Stomach (tissue), 9 donors: ENCODE measurements around the gene BAZ2A. TPM values are rescaled to one million over a fixed set of nuclear protein-coding genes. Genes with fewer than 3 reads are reported as not detected.

Experiments used
- DNase-seq, 2 donors: peaks; one replicate each; pipeline versions ENCODE4 v3.0.0 to v3.0.0-alpha.2; 2013 to 2019
- H3K27ac ChIP-seq, 5 donors: fragments of 200-600 bp in 4 of 5; sonication (generic) in 4 of 5; one replicate each; pipeline ENCODE4 v1.5.1; 2013 to 2019; ENCODE audit warnings: mild to moderate bottlenecking in 1 of 5, moderate library complexity in 1 of 5
- H3K27me3 ChIP-seq, 3 donors: fragments of 200-600 bp; sonication (generic); one replicate each; pipeline ENCODE4 v1.5.1; 2017 to 2019; ENCODE audit warnings: mixed run types in 1 of 3
- H3K36me3 ChIP-seq, 4 donors: fragments of 200-600 bp; sonication (generic); 1 replicate in 3 of 4; 2 replicates in 1 of 4; pipeline ENCODE4 v1.5.1; 2016 to 2019
- H3K4me1 ChIP-seq, 4 donors: fragments of 200-600 bp; sonication (generic); one replicate each; pipeline ENCODE4 v1.5.1; 2016 to 2019
- H3K4me3 ChIP-seq, 4 donors: fragments of 200-600 bp; sonication (generic) in 3 of 4; one replicate each; pipeline ENCODE4 v1.5.1; 2016 to 2019; ENCODE audit warnings: mild to moderate bottlenecking in 1 of 4
- H3K9me3 ChIP-seq, 4 donors: fragments of 200-600 bp; sonication (generic); one replicate each; pipeline ENCODE4 v1.5.1; 2016 to 2019
- EP300 ChIP-seq: sonication (generic); formaldehyde crosslinking; IDR thresholded peaks from one replicate; pipeline ENCODE4 v1.6.1; 2017; ENCODE audit warnings: antibody characterized with exemption
- POLR2A ChIP-seq, 4 donors: fragments of 450-650 bp; IDR thresholded peaks; one replicate each; pipeline ENCODE4 v1.6.1; 2016; ENCODE audit warnings: antibody characterized with exemption in 4 of 4, control low read depth in 2 of 4, mild to moderate bottlenecking in 1 of 4, moderate library complexity in 1 of 4
- POLR2AphosphoS5 ChIP-seq, 3 donors: sonication (generic); formaldehyde crosslinking; IDR thresholded peaks; one replicate each; pipeline ENCODE4 v1.6.1; 2016; ENCODE audit warnings: antibody characterized with exemption in 3 of 3
- WGBS, 5 donors: extraction: QIAGEN DNeasy Blood & Tissue Kit in 3 of 5; methylation state at CpG; one replicate each; pipeline versions ENCODE4 v1.1.5 to v1.1.7; 2013 to 2018; 5-methylcytosine and 5-hydroxymethylcytosine counted together
- intact Hi-C: fragments of 100-400 bp; cut with DNase I; formaldehyde crosslinking; loops from one replicate; pipeline ENCODE4 v1.15.1; 2023; ENCODE audit warnings: low total_unique reads
- polyA plus RNA-seq, 3 donors: library from polyadenylated mRNA; stranded (reverse); fragments of 200-250 nt; gene quantifications; one replicate each; pipeline ENCODE4 v1.2.3, GENCODE V29; 2013
- total RNA-seq, 5 donors: library from RNA; depleted of rRNA; stranded (reverse); fragments of >200 nt; gene quantifications; one replicate each; pipeline versions ENCODE4 v1.1.0 to v1.2.3, GENCODE V29; 2014 to 2016
- TF ChIP-seq, protein P1 (sequence below), 7 experiments: fragments of 450-650 bp in 4 of 7; fragments of 200-600 bp in 3 of 7; sonication (generic) in 3 of 7; IDR thresholded peaks; one replicate each; pipeline ENCODE4 v1.5.1; 2016 to 2019; ENCODE audit warnings: antibody characterized with exemption in 7 of 7, control low read depth in 2 of 7, mild to moderate bottlenecking in 1 of 7
- donor health status: healthy with polysubstance abuse.
- donor health status: Bipolar disorder and iron deficiency.
- donor health status: healthy.

Gene BAZ2A
- total and polyA plus RNA-seq, 8 donors, result 9.5 to 158 (median 75.5) TPM

GRCh38 chr12:56645717-56646446 lies 15.8 kb upstream of the BAZ2A start, which contains the start of gene ATP5F1B:
Gene ATP5F1B, minus strand, starts transcription at chr12:56645984. Its CDS starts 21 bp downstream, at chr12:56645963.
- DNase-seq, result peak; percentile 98 to 100
- no peaks in the 10 kb centered on the region for H3K27me3 ChIP-seq
- intact Hi-C loops, result loop anchor here (10.0 kb wide), 1 partner anchor 79 kb away; the partner anchor contains the start of gene NACA
- peaks cover 35 to 38% (median 37%) of the 10 kb centered on the region in 4 donors for H3K36me3 ChIP-seq
- TF ChIP-seq POLR2AphosphoS5 (IDR thresholded peaks at IDR 0.05) (peak; percentile 98 to 99 (median 99)), POLR2A (IDR thresholded peaks at IDR 0.05) (peak in 2 of 4 donors; percentile 93 to 97), EP300 (no peak)
- TF ChIP-seq, protein P1, sequence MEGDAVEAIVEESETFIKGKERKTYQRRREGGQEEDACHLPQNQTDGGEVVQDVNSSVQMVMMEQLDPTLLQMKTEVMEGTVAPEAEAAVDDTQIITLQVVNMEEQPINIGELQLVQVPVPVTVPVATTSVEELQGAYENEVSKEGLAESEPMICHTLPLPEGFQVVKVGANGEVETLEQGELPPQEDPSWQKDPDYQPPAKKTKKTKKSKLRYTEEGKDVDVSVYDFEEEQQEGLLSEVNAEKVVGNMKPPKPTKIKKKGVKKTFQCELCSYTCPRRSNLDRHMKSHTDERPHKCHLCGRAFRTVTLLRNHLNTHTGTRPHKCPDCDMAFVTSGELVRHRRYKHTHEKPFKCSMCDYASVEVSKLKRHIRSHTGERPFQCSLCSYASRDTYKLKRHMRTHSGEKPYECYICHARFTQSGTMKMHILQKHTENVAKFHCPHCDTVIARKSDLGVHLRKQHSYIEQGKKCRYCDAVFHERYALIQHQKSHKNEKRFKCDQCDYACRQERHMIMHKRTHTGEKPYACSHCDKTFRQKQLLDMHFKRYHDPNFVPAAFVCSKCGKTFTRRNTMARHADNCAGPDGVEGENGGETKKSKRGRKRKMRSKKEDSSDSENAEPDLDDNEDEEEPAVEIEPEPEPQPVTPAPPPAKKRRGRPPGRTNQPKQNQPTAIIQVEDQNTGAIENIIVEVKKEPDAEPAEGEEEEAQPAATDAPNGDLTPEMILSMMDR (IDR thresholded peaks at IDR 0.05), result no peak
- WGBS, 5 donors, result 0 to 3% (median 1%) methylated on average over 30 to 39 of the region's 39 CpGs
- peak within 1 kb of the TSS; percentile 84 to 98 (median 90) for H3K4me3 ChIP-seq
- peak within 1 kb of the TSS; percentile 92 to 97 (median 95) for H3K27ac ChIP-seq
- peaks cover 11 to 50% (median 42%) of the 10 kb centered on the region in 4 donors for H3K4me1 ChIP-seq
- no peaks in the 10 kb centered on the region for H3K9me3 ChIP-seq

- Histone ChIP-seq H3K4me1 (peaks cover 11 to 55% (median 45%) of the 10 kb centered on the region in 4 donors), H3K27ac (peak overlapping the region; percentile 92 to 97 (median 95)), H3K4me3 (peak overlapping the region; percentile 84 to 98 (median 90)), H3K36me3 (peaks cover 41 to 44% (median 43%) of the 10 kb centered on the region in 4 donors), H3K27me3 (no peaks in the 10 kb centered on the region), H3K9me3 (no peaks in the 10 kb centered on the region)
- 0% methylated on average over 29 of the region's 29 CpGs for WGBS, 5 donors
- peak in 1 of 2 donors; percentile 54 for DNase-seq
- TF ChIP-seq EP300, result no peak
- TF ChIP-seq, protein P1 (IDR thresholded peaks at IDR 0.05), result no peak
- TF ChIP-seq POLR2A (IDR thresholded peaks at IDR 0.05), result no peak
- no peak for TF ChIP-seq POLR2AphosphoS5 (IDR thresholded peaks at IDR 0.05)
- intact Hi-C loops, result loop anchor here (10.0 kb wide), 1 partner anchor 80 kb away; the partner anchor contains the start of gene NACA
Observed at GRCh38 chr12:56645201-56645716, 15.1 kb upstream of the BAZ2A start.

GRCh38 chr12:56644654-56645053 lies 14.5 kb upstream of the BAZ2A start:
- 17 to 33% (median 26%) methylated on average over 4 of the region's 4 CpGs for WGBS, 5 donors
- Histone ChIP-seq H3K4me1 (peaks cover 11 to 57% (median 47%) of the 10 kb centered on the region in 4 donors), H3K27ac (peak overlapping the region; percentile 92 to 97 (median 95)), H3K36me3 (peaks cover 47 to 50% (median 49%) of the 10 kb centered on the region in 4 donors), H3K4me3 (peak overlapping the region; percentile 84 to 98 (median 90)), H3K27me3 (no peaks in the 10 kb centered on the region), H3K9me3 (no peaks in the 10 kb centered on the region)
- intact Hi-C loops, result loop anchor here (10.0 kb wide), 1 partner anchor 80 kb away; the partner anchor contains the start of gene NACA
- TF ChIP-seq POLR2A (IDR thresholded peaks at IDR 0.05), result no peak
- TF ChIP-seq EP300, result no peak
- TF ChIP-seq POLR2AphosphoS5 (IDR thresholded peaks at IDR 0.05), result no peak
- TF ChIP-seq, protein P1 (IDR thresholded peaks at IDR 0.05), result no peak
- peak in 1 of 2 donors; percentile 26 for DNase-seq

DNA sequence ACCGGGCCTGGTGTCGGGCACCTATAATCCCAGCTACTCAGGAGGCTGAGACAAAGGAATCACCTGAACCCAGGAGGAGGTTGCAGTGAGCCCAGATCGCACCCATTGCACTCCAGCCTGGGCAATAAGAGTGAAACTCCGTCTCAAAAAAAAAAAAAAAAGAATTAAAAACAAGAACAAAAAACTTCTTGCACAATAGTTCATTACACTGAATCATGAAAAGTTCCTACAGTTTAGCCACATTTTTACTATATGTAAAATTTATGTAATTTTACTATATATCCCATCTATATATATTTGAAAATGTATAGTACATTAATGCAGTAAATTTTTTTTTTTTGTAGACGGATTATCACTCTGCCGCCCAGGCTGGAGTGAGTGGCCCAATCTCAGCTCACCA lies 11.1 kb upstream of the BAZ2A start:
- Histone ChIP-seq H3K36me3 (peaks cover 68 to 73% (median 72%) of the 10 kb centered on the region in 4 donors), H3K27ac (no peak overlapping the region), H3K4me3 (no peak overlapping the region), H3K9me3 (no peaks in the 10 kb centered on the region), H3K27me3 (no peaks in the 10 kb centered on the region), H3K4me1 (peaks cover 16 to 77% (median 59%) of the 10 kb centered on the region in 4 donors)
- DNase-seq, result no peak
- 73 to 84% (median 82%) methylated on average over 6 of the region's 6 CpGs for WGBS, 5 donors
- TF ChIP-seq POLR2AphosphoS5 (IDR thresholded peaks at IDR 0.05) (no peak), EP300 (no peak), POLR2A (IDR thresholded peaks at IDR 0.05) (no peak)
- TF ChIP-seq, protein P1 (IDR thresholded peaks at IDR 0.05), result no peak
- intact Hi-C loops, result loop anchor here (10.0 kb wide), 1 partner anchor 84 kb away; the partner anchor contains the start of gene NACA
